Measurements from ENCODE around the gene NSF.
"Not testable (repeated sequence)": the region's sequence is repeated elsewhere in the genome, so short reads cannot be mapped to it uniquely, and the experiment has no call there.

NSF gene

DNA sequence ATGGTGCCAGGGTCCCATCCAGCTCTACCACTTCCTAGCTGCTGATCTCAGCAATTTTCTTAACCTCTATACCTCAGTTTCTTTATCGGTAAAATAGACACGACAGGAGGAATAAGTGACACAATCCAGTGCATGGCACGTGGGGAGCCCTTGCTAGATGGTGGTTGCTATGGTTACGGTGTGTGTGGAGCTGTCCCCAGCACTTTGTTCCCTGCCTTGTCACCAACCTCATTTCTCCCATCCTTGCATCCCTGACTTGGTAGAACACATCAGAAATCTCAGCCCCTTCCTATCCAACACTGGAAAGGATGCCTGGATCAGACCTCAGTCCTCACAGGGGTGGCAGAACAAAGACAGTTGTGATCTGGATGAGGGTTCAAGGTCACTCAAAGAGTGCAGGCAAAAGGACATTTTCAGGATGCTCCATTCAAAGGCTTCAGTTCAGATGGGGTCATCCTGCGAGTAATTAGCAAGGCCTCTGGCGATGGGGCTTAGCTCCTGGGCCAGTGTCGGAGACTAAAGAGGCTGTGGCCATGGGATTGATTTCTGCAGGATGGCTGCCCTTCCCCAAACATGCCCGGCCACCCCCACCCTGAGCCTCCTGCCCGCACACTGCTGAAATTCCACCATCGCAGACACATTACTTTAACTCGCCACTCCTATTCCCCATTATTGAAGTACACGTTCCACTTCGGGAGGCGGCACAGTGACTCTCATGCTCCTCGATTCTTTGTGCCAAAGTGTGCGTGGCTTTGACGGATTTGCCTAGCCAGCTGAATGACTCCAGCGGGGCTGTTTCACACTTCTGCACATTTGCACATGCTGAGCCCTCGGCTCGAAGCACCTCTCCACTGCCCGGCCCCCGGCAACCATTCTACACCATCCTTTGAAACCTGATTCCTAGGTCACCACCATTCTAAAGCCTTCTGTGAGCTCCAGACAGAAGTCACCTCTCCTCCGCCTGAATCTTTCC is 187.8 kb downstream of the NSF start:
- DNase-seq, result no peak

DNA sequence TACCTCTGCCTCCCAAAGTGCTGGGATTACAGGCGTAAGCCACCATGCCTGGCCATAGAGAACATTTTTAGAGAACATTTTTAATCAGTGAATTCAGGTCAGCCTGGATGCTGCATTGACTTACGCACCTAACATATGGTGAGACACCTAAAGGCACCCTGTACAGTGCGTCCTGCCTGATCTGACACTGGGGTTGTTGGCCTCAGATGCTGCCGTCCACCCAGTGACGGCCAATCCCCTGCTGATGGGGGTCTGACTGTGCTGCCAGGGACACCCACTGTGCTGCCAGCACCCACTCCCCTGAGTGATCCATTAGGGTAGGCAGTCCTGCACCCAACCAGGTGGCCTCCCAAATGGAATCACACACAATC is 189.5 kb downstream of the NSF start:
- DNase-seq, result no peak

- DNase-seq, result no peak
These were observed 191.9 kb downstream of the NSF start for GRCh38 chr17:46782250-46782953.

DNA sequence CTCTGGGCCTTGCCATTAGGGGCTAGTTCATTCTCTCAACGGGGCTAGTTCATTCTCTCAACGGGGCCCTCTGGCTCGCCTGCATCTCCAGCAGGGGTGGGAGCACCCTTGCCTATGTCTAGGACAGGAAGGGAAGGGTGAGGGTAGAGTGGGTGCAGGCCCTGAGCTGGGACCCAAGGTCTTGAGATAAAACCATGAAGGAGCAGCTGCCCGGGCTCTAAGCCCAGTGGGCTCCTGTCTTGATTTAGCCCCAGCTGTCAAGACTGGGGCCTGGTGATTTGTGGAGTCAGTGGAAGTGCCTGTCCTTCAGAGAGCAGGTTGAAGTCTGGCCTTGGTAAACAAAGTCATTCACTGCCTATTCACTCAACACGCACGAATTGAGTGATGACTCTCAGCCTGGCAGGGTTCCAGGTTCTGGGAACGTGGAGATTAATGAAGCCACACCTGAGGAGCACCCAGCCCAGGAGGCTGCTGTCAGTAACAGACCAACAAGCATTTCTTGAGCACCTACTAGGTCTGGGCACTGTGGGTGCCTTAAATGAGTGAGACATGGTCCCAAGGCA is 192.6 kb downstream of the NSF start:
- no peak for DNase-seq

DNA sequence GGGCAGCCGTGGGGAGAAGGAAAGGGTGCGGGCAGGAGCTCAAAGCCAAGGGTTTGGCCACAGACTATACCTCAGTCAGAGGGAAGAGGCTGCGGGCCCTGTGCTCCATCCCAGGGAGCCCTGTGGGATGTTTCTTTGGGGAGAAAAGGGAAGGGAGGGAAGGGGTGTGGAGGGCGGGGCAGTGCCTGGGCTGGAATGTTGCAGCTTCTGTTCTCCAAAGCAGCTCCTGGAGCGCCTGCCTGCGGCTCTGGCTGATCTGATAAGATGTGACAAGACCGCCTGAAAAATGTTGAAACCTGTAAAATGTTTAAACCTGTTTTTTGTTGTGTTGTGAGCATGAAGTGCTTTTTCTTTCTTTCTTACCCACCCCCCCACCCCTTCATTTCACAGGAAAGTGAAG is 195.2 kb downstream of the NSF start:
- no peak for DNase-seq

GRCh38 chr17:46787478-46787877 is 197.0 kb downstream of the NSF start:
- DNase-seq, result no peak

GRCh38 chr17:46788300-46788699 is 197.8 kb downstream of the NSF start:
- DNase-seq, result no peak

DNA sequence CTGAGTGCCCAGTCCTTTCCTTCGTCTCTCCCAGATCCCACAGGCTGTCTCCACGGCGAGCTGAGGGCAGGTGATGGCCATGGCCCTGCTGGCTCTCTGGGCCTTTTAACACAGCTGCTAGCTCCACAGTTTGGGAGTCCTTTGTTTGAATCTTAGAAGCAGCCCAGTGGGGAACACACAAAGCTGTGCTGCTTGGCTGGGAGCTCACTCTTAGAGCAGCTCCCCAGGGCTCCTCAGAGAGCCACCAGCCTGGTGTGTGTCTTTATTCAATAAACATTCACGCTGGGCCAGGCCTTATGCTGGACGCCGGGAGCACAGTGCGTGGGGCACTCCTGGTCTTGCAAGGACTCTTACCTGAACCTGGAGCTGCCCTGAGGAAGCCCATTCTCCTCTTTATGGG is 198.3 kb downstream of the NSF start:
- no peak for DNase-seq

DNA sequence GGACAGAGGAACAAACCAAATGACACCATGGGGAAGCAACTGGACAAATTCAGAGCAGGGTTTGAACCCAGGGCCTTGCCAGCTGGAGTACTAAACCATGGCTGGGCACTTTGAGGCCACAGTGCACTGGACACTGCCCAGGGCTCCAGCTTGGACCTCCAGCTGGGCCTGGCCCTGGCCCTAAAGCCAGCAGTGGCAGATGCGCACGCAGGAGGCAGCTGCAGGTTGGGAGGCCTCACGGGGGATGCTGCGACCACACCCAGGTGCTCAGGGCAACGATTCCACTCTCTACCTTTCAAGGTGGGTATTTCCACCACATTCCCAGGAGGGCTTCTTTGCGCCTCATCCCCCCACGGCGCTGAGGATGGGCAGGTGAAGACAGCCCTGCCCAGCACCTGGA is 199.1 kb downstream of the NSF start:
- no peak for DNase-seq

DNA sequence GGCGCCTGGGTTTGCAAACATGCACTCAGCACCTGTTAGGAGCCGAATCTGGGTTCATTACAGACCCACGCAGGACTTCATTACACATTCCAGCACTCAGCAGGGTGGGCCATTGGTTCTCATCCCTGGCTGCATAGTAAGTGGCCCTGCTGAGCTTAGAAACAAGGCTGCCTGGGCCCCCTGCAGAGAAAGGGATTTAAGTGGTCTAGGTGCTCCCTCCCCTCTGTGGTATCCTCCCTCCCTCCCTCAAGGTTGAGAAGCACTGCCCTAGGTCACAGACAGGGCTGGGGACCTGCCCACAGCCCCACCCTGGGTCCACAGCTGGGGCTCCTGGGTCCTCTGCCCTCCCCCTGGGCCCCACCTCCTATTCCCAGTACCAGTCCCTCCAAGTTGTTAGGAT is 199.7 kb downstream of the NSF start:
- DNase-seq, result no peak

DNA sequence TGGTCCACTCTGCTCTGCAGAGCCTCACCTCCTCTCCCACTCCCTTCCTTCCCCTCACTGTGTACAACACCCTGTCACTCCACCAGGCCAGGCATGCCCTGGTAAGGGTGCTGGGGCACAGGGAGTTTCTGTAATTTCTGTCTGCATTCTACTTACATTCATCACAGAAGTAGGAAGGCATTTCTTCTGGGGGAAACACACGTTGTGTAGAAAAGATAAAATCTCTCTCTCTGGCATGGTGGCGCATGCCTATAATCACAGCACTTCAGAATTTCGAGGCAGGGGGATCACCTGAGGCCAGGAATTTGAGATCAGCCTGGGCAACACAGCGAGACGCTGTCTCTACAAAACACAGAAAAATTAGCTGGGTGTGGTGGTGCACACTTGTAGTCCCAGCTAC is 201.1 kb downstream of the NSF start:
- no peak for DNase-seq

DNA sequence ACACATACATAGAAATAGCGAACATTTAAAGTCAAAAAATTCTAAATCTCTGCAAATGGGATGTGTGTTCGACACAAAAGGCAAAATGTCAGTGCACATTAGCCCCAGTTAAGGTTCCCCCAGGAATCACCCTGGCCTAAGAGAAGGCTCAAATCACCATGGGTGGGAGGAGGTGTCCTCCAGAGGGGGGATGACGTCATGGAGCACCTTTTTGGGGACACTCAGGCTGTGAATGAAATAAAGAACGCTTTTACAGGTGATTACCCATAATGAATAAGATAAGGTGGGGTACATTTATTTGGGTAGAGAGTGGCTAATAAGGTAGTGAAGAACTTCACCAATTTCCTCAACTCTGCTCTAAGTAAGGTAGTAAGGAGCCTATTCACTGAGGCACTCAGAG is 201.6 kb downstream of the NSF start:
- DNase-seq, result no peak

GRCh38 chr17:46793023-46793422 is 202.6 kb downstream of the NSF start:
- DNase-seq, result not testable (repeated sequence)

DNA sequence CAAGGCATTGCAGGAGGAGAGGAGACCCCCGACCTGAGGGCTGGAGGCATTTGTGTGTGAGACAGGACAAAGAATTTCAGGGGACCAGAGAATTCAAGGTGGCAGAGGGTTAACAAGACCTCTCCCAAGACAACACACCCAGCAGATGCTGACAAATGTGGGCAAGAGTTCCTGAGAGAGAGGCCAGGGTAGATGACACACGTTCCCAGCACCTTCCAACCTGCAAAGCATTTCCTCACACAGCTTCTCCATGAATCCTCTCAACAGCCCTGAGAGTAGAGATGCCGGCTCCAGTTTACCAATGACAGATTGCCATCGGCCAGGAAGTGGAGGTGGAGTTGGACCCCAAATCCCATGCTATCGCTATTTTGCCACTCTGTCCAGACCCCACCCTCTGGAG is 203.1 kb downstream of the NSF start:
- DNase-seq, result no peak

DNA sequence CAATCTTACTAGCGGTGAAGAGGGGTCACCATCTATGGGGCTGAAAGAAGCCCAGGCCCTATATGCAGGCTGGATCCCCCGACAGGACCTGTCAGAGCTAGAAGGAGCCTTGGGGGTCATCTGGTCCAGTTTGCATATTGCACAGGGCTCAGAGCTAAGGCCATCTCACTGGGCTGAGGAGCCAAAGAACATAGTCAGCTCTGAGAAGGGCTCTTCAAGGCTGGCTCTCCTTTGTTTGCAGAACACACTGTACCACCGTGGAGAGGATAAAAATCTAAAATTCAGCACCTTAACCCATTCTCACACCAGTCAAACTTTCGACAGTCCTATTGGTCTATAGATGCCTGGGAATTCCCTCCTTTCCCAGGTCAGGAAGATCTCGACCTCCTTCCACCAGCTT is 203.8 kb downstream of the NSF start:
- DNase-seq, result no peak

GRCh38 chr17:46795379-46795952 is 205.0 kb downstream of the NSF start:
- no peak for DNase-seq

GRCh38 chr17:46796084-46796483 is 205.6 kb downstream of the NSF start:
- no peak for DNase-seq

- no peak for DNase-seq
These were observed 206.1 kb downstream of the NSF start for GRCh38 chr17:46796524-46796923.

- DNase-seq, result no peak
These were observed 206.6 kb downstream of the NSF start for GRCh38 chr17:46796956-46797530.

DNA sequence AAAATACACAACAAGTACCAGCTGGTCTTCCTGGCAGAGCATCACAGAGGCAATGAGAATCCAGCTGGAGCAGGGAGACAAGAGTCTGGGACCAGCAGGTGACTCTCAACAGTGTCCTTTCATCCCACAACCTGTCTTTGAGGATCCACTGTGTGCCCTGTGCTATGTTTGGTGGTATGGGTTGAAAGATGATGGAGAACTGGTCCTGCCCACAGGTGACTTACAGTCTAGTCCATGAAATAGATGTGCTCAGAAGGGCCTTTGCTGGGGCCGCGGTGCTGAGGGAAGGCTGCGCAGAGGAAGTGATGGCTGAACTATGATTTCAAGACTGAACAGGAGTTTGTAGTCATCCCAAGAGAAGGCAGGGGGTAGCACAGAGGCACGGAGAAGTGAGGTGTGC is 210.1 kb downstream of the NSF start:
- no peak for DNase-seq

- no peak for DNase-seq
These were observed 212.3 kb downstream of the NSF start for GRCh38 chr17:46802800-46803199.

DNA sequence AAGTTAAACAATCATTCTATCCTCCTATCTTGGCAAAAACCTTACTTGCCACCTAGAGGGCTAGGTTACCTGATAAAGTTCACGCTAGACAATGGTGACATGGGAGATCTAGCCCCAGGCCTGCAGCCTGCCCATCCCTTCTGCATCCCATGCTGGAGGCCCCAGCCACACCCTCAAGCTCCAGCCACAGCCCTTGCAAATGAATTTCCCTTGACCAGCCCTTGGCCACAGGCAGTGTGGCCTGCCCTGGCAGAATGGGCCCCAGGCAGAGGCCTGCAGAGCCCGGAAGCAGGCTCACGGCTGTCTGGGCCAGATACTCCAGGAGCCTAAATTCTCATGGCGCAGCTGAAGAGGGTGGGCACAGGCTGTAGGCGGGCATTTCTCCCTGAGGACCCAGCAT is 213.1 kb downstream of the NSF start:
- DNase-seq, result no peak

DNA sequence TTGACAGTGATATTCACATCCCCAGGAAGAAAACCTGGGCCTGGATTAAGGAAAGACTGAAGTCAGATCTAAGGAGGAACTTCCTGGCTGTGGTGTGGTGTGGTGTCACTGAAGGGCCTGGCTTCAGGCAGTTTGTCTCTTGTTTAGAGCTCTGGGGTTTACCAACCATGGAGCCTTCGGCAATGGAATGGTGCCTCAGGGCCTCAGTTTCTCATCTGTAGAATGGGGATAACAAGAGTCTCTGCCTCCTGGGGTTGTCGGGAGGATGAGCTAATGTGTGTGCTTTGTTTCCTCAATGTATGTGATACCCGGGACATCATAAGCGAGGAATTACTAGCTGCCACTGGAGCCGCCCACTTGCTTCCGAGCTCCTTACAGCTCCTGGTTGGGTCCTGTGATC is 215.3 kb downstream of the NSF start:
- DNase-seq, result no peak

All from NCI-H2227 treated with DMSO at 0.1 percent for 48 hours (cell line).